HepG2 (cell line): ENCODE data around the gene COL26A1. TPM values are rescaled to one million over a fixed set of nuclear protein-coding genes. Genes with fewer than 3 reads are reported as not detected.
A peak's percentile ranks its signal among the peaks of the same experiment; 100 is the strongest.

Experiments used
- ATAC-seq: fragments of 200-7000 bp; cut with Tn5 transposase; 3 replicates; pipeline ENCODE4 v1.9.1; 2020; ENCODE audit warnings: mild to moderate bottlenecking, moderate library complexity
- BruUV-seq: library from RNA; stranded (reverse); fragments of 400-500 nt; replicated peaks from 2 replicates; lab custom pipeline; 2021; lab: Mats Ljungman, UMichigan
- CTCF ChIA-PET: fragments of 300-600 bp; formaldehyde crosslinking; extraction: SDS; loops from one replicate; lab custom pipeline; 2021; ENCODE audit warnings: low total read pairs, inconsistent platforms, low intra/inter-chr PET ratio; lab: Yijun Ruan, JAX
- POLR2A ChIA-PET: fragments of 350-600 bp; sonication (Branson Sonifier 250); formaldehyde crosslinking; loops from one replicate; lab custom pipeline; 2020; ENCODE audit warnings: antibody characterized with exemption, inconsistent platforms; lab: Yijun Ruan, JAX
- DNase-seq: peaks from one replicate; pipeline ENCODE4 v3.0.0-alpha.2; 2015; ENCODE audit warnings: low spot score
- FAIRE-seq: peaks from 3 replicates; lab custom pipeline; 2011; peaks lifted over from hg19 to GRCh38; lab: Jason Lieb, UNC
- H2AFZ ChIP-seq: one replicate; pipeline ENCODE4 v1.6.1; 2011; ENCODE audit warnings: low read length, inconsistent platforms
- H3K27ac ChIP-seq: fragments of 300-600 bp; 3 replicates; pipeline ENCODE4 v1.8.0; 2011; ENCODE audit warnings: mixed run types, mild to moderate bottlenecking, mixed read lengths, low read length, inconsistent platforms; ENCODE audit not compliant: insufficient read depth; ENCODE audit errors: extremely low read length
- H3K27me3 ChIP-seq, 2 experiments: fragments of 200-600 bp in 1 of 2; 2 replicates in 1 of 2; 3 replicates in 1 of 2; pipeline versions ENCODE4 v1.6.0 to v1.8.0; 2011; ENCODE audit warnings: low read length in 2 of 2, mild to moderate bottlenecking in 2 of 2, moderate library complexity in 2 of 2, inconsistent platforms in 1 of 2; ENCODE audit not compliant: insufficient read depth in 2 of 2, control insufficient read depth in 1 of 2
- H3K36me3 ChIP-seq, 2 experiments: fragments of 200-600 bp in 1 of 2; replicated peaks in 1 of 2; 2 replicates in 1 of 2; 3 replicates in 1 of 2; pipeline versions ENCODE4 v1.5.1 to v1.8.0; 2011; ENCODE audit warnings: low read length in 2 of 2, inconsistent platforms in 1 of 2; ENCODE audit not compliant: insufficient read depth in 2 of 2, control insufficient read depth in 1 of 2
- H3K4me1 ChIP-seq: 2 replicates; pipeline ENCODE4 v1.5.1; 2012; ENCODE audit warnings: low read length, inconsistent platforms; ENCODE audit not compliant: insufficient read depth
- H3K4me2 ChIP-seq: 2 replicates; pipeline ENCODE4 v1.6.0; 2011; ENCODE audit warnings: low read depth, low read length, inconsistent platforms
- H3K4me3 ChIP-seq, 3 experiments: fragments of 200-600 bp in 1 of 3; sonication (generic), shearing (Covaris generic) in 1 of 3; replicated peaks in 1 of 3; 2 replicates each; pipeline ENCODE4 v1.5.1; 2011 to 2016; ENCODE audit warnings: low read length in 3 of 3, inconsistent platforms in 2 of 3, low read depth in 2 of 3, mild to moderate bottlenecking in 2 of 3, control low read depth in 1 of 3, mixed read lengths in 1 of 3; ENCODE audit not compliant: insufficient read depth in 1 of 3
- H3K79me2 ChIP-seq: one replicate; pipeline ENCODE4 v1.6.1; 2011; ENCODE audit warnings: low read length, inconsistent platforms; ENCODE audit not compliant: insufficient read depth
- H3K9ac ChIP-seq: 2 replicates; pipeline ENCODE4 v1.6.0; 2011; ENCODE audit warnings: mild to moderate bottlenecking, low read depth, low read length, inconsistent platforms; ENCODE audit not compliant: insufficient read depth
- H3K9me3 ChIP-seq: 2 replicates; pipeline ENCODE4 v1.5.1; 2012; ENCODE audit warnings: mild to moderate bottlenecking, low read length
- H4K20me1 ChIP-seq: 2 replicates; pipeline ENCODE4 v1.6.0; 2011; ENCODE audit warnings: inconsistent platforms, mild to moderate bottlenecking, low read length, moderate library complexity; ENCODE audit not compliant: insufficient read depth
- FOSL2 ChIP-seq: sonication (generic); formaldehyde crosslinking; IDR thresholded peaks from 2 replicates; pipeline ENCODE4 v1.4.0; 2020; ENCODE audit warnings: missing genetic modification reagents
- HNRNPH1 ChIP-seq: fragments of 200-400 bp; formaldehyde crosslinking; optimal IDR thresholded peaks from 2 replicates; pipeline ENCODE3; 2017; ENCODE audit warnings: mild to moderate bottlenecking, low read depth, low read length
- ZNF33A ChIP-seq: sonication (generic); formaldehyde crosslinking; IDR thresholded peaks from 2 replicates; pipeline ENCODE4 v1.5.1; 2020; ENCODE audit warnings: missing genetic modification reagents, mild to moderate bottlenecking, moderate library complexity, borderline replicate concordance
- ZNF878 ChIP-seq: sonication (generic); formaldehyde crosslinking; IDR thresholded peaks from 2 replicates; pipeline ENCODE4 v1.8.1; 2023; ENCODE audit warnings: mild to moderate bottlenecking, missing genetic modification reagents, moderate library complexity
- WGBS: methylation state at CpG from one replicate; pipeline ENCODE4 v1.1.6; 2017; ENCODE audit warnings: low lambda C conversion rate; 5-methylcytosine and 5-hydroxymethylcytosine counted together
- in situ Hi-C: cut with HindIII; loops from 2 replicates; pipeline ENCODE4 v1.10.0; 2017; ENCODE audit warnings: low pct_unique_long_range_greater_than_20kb; ENCODE audit not compliant: extremely low pct_ligation_motif_present
- intact Hi-C: fragments of 100-400 bp; cut with micrococcal nuclease; formaldehyde crosslinking; loops from one replicate; pipeline ENCODE4 v1.10.0; 2022; ENCODE audit not compliant: unreplicated experiment
- polyA plus RNA-seq, 8 experiments: library from polyadenylated mRNA; depleted of rRNA in 3 of 8; stranded (reverse) in 7 of 8; unstranded in 1 of 8; fragments of >200 nt; fragmentation: Illumina TruSeq in 4 of 8; extraction: Trizol in 4 of 8; gene quantifications; 2 replicates each; pipeline versions ENCODE4 v1.2.1 to v1.2.3, GENCODE V29; 2011 to 2016; ENCODE audit warnings: low read depth in 4 of 8, missing spikeins in 1 of 8, mixed read lengths in 1 of 8; ENCODE audit not compliant: insufficient read depth in 1 of 8
- total RNA-seq, 5 experiments: library from RNA; depleted of rRNA; stranded (reverse); fragments of >200 nt; fragmentation: Illumina TruSeq; extraction: Trizol; gene quantifications; 2 replicates each; pipeline ENCODE4 v1.2.3, GENCODE V29; 2016; ENCODE audit warnings: low read depth in 1 of 5

Gene COL26A1
- total and polyA plus RNA-seq, 2 of the 13 experiments (the other 11 are each of a cell fraction or from before 2014, with no cell fraction given) = 7.8 to 9.2 TPM

- no peak for ATAC-seq
- no TSS peak for BruUV-seq
Observed at GRCh38 chr7:101486433-101487104, 123.9 kb downstream of the COL26A1 start.

GRCh38 chr7:101487105-101487458 is 124.4 kb downstream of the COL26A1 start:
- DNase-seq (no peak), ATAC-seq (peak; percentile 50; the same call in 2 of the 3 replicates), FAIRE-seq (no peak)
- intact Hi-C loops = no loop called here
- Histone ChIP-seq H3K4me2 (no peak overlapping the region), H3K27ac (no peak overlapping the region), H3K27me3 (no peaks in the 10 kb centered on the region), H3K36me3 (no peaks in the 10 kb centered on the region), H3K9me3 (no peaks in the 10 kb centered on the region), H3K4me3 (no peak overlapping the region), H3K9ac (no peak overlapping the region), H2AFZ (no peak overlapping the region), H3K79me2 (no peaks in the 10 kb centered on the region), H4K20me1 (no peaks in the 10 kb centered on the region), H3K4me1 (peaks cover 7% of the 10 kb centered on the region)
- in situ Hi-C loops = no loop called here
- BruUV-seq = no TSS peak
- TF ChIP-seq ZNF33A (CRISPR knock-in tag) = no peak
- TF ChIP-seq ZNF878 (CRISPR knock-in tag) = no peak
- 44% methylated on average over 2 of the region's 4 CpGs for WGBS
- ChIA-PET POLR2A (no interaction called here), CTCF (no interaction called here)

More at GRCh38 chr7:101486433-101487104, 123.9 kb downstream of the COL26A1 start:
- H3K79me2 ChIP-seq = no peaks in the 10 kb centered on the region
- H3K9ac ChIP-seq = no peak overlapping the region
- H2AFZ ChIP-seq = no peak overlapping the region
- no peaks in the 10 kb centered on the region for H4K20me1 ChIP-seq
- no peak overlapping the region for H3K4me3 ChIP-seq
- in situ Hi-C loops (no loop called here), intact Hi-C loops (no loop called here)
- TF ChIP-seq HNRNPH1 = no peak
- TF ChIP-seq FOSL2 (CRISPR knock-in tag) = no peak
- no peaks in the 10 kb centered on the region for H3K36me3 ChIP-seq
- no peak overlapping the region for H3K27ac ChIP-seq
- H3K27me3 ChIP-seq = no peaks in the 10 kb centered on the region
- 74% methylated on average over 25 of the region's 25 CpGs for WGBS
- ChIA-PET POLR2A (no interaction called here), CTCF (no interaction called here)
- DNase-seq (no peak), FAIRE-seq (no peak)
- H3K9me3 ChIP-seq = no peaks in the 10 kb centered on the region
- peaks cover 7% of the 10 kb centered on the region for H3K4me1 ChIP-seq
- H3K4me2 ChIP-seq = no peak overlapping the region
